ENCODE data around the gene TASP1.
"Not testable (repeated sequence)": the region's sequence is repeated elsewhere in the genome, so short reads cannot be mapped to it uniquely, and the experiment has no call there.

The TASP1 gene

DNA sequence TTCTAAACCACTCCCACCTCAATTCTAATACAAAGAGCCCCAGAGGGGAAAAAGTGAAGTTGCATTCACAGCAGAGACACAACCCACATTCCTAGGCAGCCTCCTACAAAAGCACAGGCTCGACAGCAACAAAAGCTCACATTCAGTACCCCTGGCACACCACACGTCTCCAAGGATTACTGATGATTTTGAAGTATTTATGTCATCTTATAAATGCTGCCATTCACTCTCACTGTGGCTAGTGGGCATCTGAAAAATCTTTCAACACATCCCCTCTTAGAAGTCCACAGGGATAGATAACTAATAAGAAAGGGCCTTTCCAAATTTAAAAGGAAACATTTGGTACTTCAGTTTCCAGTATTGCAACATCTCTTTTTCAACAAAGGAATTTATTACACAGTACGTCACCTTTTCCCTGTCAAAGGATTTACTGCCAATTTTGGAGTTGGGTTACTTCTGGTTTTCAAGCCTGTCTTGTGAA is 146.7 kb downstream of the TASP1 start:
- no peak for DNase-seq

DNA sequence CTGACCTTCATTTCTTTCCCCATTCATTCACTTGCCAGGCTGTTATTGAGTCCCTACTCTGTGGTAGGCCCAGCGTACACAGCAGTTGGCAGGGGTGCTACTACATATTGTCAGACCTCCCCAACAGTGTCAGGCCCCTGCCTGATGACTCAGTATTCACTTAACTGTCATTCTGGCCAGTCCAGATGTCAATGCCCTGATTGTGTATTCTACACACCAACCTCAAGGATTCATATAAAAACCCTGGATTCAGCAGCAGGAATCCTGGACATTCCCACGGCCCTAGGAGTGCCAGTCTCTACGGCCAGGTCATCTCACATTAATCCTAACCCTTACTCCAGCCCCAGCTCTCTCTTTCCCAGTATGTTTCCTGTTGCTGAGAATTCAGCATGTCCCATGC is 151.5 kb downstream of the TASP1 start:
- DNase-seq, result no peak

DNA sequence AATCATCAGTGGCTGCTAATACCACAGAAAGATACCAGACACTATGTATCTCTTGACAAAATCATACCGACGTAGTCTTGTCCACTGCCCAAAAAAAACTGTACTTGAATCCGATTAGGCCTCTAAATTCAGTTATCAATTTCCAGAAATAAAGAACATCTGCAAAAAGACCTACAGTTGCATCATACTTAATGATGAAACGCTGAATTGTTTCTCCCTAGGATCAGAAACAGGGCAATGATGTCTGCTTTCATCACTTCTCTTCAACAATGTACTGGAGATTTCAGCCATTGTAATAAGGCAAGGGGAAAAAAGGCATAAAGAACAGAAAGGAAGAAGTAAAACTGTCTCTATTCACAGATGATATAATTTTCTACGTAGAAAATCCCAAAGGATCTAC is 152.0 kb downstream of the TASP1 start:
- no peak for DNase-seq

DNA sequence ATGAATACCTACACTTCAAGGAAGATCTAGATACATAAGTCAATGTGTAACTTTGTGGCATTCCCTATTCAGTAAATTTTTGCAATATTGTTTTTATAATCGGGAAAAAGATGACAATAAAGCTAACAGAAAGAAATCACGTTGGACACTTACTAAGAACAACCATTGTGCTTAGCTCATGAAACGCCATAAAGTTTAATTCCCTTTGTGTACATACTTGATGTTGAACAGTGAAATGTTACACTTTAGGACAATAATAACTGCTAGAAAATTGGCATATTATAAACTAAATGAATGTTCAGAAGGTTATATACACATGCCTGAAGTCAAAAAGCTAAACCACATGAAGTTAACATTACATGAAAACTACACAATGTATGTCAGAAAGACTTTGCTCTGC is 153.2 kb downstream of the TASP1 start:
- no peak for DNase-seq

DNA sequence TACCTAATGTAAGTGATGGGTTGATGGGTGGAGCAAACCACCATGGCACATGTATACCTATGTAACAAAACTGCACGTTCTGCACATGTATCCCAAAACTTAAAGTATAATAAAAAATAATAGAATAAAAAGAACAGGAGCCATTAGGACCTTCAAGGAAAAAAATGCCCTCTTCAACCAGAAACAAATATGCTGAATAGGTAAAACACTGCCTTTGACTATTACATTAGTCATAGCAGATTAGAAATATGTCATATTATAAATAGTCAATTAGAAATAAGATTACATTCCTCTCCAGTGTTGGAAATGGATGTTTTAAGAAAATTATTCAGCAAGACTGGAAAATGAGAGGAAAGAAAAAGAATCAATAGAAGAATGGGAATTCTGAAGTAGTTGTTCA is 153.7 kb downstream of the TASP1 start:
- not testable (repeated sequence) for DNase-seq

DNA sequence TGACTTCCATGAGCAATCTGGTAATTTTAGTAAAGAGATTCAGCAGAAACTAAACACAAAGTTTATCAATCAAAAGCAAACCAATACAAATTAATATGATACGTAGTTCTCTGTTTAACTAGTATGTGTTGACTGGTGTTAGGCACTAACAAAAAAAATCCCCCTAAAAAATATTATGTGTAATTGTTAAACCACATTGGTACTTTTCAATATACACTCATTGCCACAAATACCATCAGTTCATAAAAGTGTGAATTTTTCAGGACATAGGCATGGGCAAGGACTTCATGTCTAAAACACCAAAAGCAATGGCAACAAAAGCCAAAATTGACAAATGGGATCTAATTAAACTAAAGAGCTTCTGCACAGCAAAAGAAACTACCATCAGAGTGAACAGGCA is 155.3 kb downstream of the TASP1 start:
- DNase-seq, result not testable (repeated sequence)

DNA sequence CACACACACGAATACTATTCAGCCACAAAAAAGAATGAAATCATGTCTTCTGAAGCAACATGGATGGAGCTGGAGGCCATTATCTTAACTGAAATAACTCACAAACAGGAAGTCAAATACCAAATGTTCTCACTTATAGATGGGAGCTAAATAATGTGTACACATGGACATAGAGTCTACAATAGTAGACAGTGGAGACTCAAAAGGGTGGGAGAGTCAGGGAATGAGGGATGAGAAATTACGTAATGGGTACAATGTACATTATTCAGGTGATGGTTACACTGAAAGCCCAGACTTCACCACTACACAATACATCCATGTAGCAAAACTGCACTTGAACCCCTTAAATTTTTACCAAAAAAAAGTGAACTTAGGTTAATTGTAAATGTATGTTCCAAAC is 160.4 kb downstream of the TASP1 start:
- no peak for DNase-seq

DNA sequence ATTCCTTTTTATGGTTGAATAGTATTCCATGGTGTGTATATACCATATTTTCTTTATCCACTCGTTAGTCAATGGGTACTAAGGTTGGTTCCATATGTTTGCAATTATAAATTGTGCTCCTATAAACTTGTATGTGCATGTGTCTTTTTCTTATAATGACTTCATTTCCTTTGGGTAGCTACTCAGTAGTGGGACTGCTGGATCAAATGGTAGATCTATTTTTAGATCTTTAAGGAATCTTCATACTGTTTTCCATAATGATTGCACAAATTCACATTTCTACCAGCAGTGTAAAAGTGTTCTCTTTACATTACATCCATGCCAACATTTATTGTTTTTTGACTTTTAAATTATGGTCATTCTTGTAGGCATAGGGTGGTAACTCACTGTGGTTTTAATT is 164.3 kb downstream of the TASP1 start:
- no peak for DNase-seq

DNA sequence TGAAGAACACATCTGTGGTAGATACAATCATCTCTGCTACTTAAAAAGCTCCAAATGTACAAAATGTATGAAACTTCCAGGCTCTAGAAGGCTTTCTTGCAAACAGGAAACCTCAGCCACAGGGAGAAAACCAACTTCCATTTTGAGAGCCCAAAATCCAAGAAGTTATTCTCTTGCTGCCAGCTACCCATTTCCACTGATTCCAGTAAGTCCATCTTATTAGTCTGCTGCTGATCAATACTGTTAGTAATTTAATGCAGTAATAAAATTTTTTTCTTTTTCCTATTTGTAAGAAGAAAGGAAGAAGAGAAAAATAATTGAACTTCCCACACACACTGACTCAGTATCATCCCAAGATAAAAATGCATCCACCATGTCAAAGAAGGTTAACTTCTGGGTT is 169.5 kb downstream of the TASP1 start:
- DNase-seq, result no peak

DNA sequence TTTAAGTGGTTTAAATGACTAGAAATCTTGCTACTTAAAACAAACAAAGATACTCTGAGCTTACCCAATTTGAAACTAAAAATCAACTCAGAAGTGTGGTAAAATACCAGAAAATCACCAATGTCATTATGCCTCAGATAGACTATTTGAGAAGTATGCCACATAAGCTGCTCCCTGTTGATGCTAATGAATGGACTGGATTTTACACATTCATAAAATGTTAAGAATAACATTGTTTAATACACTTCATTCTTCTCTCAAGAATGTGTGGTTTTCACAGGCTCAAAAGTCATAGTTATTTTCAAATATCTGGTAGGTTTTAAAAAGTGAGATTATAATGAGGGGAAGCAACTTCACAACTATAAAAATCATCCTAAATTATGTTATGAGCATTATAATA is 170.6 kb downstream of the TASP1 start:
- DNase-seq, result no peak

DNA sequence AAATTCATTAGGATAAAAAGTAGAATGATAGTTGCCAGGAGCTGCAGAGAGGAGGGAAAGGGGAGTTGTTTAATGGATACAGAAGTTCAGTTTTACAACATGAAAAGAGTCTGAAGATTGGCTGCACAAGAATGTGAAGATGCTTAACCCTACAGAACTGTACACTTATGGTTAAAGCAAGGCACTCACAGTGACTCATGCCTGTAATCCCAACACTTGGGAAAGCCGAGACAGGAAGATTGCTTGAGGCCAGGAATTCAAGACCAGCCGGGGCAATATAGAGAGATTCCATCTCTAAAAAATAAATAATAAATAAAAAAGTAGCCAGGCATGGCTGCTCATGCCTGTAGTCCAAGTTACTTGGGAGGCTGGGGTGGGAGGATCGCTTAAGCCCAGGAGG is 174.0 kb downstream of the TASP1 start:
- DNase-seq, result no peak

DNA sequence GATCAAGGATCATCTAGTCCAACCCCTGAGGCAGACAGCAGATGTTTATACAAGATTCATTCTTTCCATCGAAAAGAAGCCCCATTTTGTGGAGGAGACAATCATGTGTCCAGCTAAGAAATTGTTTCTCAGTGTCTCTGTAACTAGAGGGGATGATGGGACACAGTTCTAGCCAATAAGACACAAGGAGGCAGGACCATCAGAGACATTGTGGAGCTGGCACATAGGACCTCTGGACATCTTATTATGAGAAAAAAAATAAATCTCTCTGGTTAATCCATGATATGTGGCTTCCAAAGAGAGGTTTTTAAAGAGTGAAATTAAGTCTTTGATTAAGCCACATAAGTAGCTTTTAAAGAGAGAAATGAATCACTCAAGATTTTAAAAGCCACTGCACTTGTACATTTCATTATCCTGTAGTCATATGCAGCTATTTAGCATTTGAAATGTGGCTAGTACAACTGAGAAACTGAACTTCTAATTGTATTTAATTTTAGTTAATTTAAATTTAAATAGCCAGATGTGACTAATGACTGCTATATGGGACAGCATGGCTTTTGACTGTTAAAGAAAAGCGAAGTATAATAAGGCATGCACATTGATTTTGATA is 176.8 kb downstream of the TASP1 start:
- DNase-seq, result no peak

DNA sequence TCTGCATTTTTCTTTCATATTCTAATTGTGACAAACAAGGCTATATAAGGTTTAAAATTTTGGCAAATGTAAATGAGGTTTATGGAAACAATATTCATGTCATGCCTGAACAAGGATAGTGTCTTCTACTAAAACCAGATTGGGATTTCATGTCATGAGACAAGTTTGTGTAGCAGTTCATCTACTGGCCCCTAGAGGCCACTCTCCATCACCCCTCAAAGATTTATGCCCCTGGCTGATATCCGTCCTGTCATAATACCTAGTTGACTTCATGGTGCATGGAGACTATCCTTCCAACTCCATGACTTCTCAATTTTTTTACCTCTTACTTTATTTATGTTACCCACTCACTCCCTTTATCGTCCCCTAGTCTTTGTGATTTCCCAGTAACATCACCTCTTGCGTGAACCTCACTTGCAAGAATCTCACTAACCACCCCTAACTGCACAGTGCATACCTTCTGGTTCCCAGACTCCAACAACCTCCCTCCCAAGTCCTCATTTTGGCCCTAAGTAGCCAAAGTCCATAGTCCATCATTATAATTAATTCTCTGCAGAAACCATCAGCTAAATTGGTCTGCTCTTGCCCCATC is 179.8 kb downstream of the TASP1 start:
- DNase-seq, result no peak

DNA sequence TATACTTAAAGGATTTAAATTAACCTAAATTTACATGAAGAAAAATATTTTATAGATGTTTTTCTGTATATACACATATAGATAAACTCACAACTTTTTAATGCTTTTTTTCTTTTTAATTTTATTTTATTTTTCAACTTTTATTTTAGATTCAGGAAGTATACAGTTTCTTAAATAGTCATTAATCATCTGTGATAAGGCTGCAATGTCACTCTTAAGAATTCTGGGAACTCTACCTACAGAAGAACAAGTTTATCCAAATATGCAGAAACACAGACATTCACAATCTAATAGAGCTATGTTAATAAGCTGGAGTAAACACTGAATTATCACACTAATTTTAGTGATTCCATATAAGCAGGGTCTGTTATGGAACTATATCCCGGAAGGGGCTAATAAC is 181.2 kb downstream of the TASP1 start:
- no peak for DNase-seq

DNA sequence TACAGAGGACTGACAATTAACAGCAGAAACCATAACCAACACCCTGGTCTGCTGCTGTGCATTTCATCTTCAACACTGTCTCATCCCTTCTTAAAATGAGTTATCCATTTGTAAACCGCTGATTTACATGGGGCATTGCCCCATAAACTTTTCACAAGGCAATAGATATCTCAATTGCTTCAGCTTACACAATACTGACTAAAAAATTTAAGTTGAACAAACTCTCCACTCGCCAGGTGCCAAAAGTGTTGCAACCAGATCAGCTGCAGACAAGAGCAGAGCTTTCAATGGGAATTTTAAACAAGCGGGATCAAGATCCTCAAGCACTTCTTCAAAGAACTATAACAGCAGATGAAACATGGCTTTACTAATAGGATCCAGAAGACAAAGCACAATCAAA is 183.0 kb downstream of the TASP1 start:
- DNase-seq, result no peak

DNA sequence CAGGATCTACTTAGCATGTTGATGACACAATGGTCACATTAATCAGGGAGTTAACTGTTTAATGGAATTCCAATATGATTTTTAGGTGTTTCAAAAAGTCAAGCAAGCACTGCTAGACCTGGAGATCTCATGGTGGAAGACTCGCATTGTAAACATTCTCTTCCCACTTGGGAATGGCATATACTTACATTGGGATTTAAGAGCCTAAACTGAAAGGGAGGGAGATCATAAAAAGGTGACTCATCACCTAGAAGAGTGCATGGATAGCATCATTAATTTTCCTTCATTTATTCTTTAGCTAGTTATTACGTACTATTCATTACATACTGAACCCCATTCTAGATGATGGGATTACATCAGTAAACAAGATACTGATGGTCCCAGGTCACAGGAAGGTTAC is 185.4 kb downstream of the TASP1 start:
- DNase-seq, result no peak

DNA sequence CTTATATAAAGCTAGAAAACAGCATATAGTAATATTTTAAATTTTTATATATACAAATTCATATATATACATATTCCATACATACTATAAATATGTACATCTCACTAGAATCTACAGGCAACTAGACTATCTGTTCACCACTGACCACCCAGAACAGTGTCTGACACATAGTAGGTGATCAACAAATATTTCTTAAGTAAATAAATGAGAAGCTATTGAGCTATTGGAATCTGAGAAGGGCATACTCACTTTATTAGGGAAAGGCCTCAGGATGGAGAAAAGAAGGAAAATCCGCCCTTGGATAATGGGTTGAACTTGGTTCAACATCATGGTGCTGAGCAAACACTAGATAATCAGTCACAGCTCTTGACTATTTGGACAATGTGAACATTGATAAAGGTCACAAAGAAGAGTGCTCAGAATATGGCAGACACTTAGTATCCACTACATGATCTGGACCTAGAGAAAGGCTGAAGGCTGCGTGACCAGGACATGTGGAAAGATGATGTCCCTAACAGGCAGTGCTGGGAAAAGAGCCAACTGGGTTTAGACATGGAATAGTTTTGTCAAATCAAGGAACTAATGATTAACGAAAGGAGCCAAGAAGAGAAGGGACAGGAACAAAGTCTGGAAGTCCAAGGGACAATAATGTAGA is 186.1 kb downstream of the TASP1 start:
- no peak for DNase-seq

DNA sequence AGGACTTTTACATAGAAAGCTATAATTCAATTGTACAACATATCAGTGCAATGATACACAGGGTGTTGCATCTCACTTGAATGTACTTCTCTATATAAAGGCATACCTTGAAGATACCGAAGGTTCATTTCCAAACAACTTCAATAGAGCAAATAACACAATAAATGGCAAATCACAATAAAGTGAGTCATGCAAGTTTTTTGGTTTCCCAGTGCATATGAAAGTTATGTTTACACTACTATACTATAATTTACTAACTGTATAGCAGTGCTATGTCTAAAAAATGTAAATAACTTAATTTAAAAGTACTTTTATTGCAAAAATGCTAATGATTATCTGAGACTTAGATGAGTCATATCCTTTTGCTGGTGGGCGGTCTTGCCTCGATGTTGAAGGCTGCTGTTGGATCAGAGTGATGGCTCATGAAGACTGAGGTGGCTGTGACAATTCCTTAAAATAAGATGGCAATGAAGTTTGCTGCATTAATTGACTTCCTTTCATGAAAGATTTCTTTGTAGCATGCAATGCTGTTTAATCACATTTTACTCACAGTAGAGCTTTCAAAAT is 188.8 kb downstream of the TASP1 start:
- DNase-seq, result no peak

DNA sequence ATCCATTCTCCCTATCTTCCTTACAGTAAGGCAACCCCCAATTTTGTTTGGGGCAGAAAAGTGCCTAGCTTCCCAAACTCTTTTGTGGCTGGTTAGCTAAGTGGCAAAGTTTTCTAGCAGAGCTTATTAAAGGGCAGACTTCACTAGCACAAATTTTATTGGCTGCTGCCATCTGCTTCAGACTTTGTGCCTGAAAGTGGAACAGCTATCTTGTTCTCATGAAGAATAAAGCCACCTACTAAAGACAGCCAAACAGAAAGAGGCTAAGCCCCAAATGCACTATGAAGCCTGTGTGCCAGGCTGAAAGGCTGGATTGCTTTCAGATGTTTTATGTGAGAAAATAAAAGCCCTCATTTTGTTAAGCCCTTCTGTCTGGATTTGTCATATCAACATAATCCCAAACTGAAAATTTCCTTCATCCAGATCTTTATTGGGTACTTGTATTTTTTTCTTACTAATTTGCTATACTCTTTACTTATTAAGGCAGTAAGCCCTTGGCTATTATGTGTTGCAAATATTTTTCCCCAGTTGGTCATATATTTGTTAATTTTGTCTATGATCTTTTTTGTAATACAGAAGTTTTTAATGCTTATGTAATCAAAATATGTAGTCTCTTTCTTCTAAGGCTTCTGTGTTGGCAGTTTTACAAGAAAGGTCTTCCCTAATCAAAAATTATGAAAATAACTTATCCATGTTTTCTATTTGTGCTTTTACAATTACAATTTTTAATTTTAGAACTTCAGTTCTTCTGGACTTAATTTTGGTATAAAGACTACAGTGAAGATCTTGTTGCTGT is 191.1 kb downstream of the TASP1 start:
- DNase-seq, result no peak

DNA sequence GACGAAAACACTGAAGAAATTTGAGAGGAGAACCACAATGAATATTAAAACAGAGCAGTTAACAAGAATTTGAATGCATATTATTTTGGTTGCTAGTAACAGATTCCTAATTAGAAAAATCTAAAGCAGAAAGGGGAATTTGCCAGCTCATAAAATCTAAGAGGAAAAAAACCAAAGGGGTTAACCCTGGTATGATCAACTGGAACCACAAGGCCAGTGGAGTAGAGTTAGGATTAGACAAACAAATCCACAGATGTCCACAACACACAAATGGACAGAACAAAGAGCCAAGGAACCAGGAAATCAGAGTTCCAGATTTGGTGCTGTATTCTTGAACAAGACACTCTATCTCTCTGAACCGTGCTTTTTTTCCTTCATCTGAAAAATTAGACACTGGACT is 195.0 kb downstream of the TASP1 start:
- no peak for DNase-seq

DNA sequence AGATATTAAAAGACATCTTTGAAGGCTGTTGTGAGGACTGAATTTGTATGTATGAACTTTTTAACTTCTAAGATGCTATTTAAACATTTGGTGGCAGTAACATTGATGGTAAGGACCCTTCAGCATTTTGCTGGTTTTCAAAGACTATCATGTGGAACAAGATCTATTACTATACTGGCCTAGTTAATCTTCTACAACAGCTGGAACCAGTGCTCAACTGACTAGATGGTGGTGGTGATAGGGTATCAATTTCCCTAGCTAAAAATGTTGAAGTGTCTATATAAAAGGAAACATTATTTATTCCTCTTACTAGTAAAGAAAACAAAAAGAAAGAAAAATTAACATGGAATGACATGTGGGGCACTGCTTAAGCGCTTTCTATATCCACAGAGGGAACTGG is 195.7 kb downstream of the TASP1 start:
- no peak for DNase-seq

DNA sequence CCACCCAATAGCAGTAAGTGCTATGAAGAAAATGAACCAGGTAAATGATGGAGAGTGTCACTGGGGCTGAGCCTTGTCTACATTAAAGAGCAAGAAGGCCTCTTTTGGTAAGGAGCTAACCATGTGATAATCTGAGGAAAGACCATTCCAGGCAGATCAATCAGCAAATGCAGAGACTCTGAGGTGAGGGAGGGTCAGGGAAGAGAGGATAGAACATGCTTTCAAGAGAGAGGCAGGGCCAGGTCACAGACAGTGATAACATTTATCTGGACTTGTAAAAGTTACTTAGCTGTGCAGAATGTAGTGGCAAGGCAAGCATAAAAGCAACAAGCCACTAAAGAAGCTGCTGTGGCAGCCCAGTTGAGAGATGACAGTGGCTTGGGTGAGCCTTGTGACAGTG is 197.3 kb downstream of the TASP1 start:
- no peak for DNase-seq

DNA sequence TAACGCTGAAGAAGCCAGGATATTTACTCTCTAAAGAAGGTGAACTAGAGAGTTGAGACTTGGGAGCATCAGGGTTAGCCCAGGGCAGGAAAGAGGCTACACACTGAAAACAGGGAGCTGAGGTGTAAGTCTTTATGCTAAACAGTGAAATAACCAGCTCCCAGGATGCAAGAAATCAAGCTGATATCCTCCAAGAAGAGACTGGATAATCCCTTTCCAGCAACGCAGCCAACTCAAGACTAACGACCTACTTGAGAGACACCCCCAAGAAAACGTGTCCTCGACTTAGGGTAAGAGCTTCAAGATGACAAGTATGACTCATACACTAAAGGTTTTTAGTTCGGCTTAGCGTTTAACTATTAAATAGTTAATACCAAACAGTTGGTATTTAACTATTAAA is 202.2 kb downstream of the TASP1 start:
- no peak for DNase-seq

DNA sequence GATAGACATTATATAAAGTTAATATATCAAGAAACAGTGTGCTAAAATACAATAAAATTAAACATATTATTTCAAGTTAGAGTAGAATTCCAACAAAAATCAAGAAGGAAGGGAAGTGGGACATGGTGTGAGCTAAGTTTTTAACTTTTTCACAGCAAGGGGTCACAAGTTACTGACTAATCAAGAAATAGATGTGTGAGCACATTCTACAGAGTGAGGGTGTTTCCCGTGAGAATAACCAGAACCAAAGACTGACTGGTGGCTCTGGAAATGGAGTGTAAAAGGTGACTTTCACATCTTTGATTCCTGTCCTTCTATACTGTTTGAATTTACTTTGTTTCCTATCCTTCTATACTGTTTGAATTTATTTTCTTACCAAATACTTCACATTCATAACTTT is 206.6 kb downstream of the TASP1 start:
- no peak for DNase-seq
